ENCODE measurements around the gene PLB1. TPM values are rescaled to one million over a fixed set of nuclear protein-coding genes. Genes with fewer than 3 reads are reported as not detected.

The PLB1 gene
- total and polyA plus RNA-seq, 2 experiments from 2014 or later = 0.06 to 0.21 TPM

GRCh38 chr2:28534817-28535216, 39.0 kb downstream of the PLB1 start:
- DNase-seq (ENCODE audit: low spot score) (no peak), ATAC-seq (no peak)
- Histone ChIP-seq H3K9me2 (ENCODE audit: insufficient read depth) (no peaks in the 10 kb centered on the region), H3F3A (replicated peaks; ENCODE audit: low read depth) (no peaks in the 10 kb centered on the region), H3K4me2 (no peak overlapping the region), H3K27me3 (ENCODE audit: insufficient read depth) (no peaks in the 10 kb centered on the region), H2AFZ (no peak overlapping the region), H3K4me3 (no peak overlapping the region), H3K79me2 (replicated peaks; ENCODE audit: insufficient read depth) (no peaks in the 10 kb centered on the region), H3K36me3 (ENCODE audit: insufficient read depth) (no peaks in the 10 kb centered on the region), H4K20me1 (replicated peaks; ENCODE audit: insufficient read depth) (no peaks in the 10 kb centered on the region), H3K4me1 (ENCODE audit: insufficient read depth) (no peaks in the 10 kb centered on the region), H3K27ac (ENCODE audit: low read depth) (no peak overlapping the region)
- no peaks in the 10 kb centered on the region for H3K36me3 Mint-ChIP-seq (ENCODE audit: low read depth)
- H3K4me1 Mint-ChIP-seq = no peaks in the 10 kb centered on the region
- H3K4me3 Mint-ChIP-seq = no peak overlapping the region
- peaks cover 2% of the 10 kb centered on the region for H3K27me3 Mint-ChIP-seq (ENCODE audit: insufficient read depth, low read depth, poor library complexity)
- H3K9me3 Mint-ChIP-seq = no peaks in the 10 kb centered on the region
- H3K27ac Mint-ChIP-seq = no peak overlapping the region
- TF ChIP-seq, protein P1, sequence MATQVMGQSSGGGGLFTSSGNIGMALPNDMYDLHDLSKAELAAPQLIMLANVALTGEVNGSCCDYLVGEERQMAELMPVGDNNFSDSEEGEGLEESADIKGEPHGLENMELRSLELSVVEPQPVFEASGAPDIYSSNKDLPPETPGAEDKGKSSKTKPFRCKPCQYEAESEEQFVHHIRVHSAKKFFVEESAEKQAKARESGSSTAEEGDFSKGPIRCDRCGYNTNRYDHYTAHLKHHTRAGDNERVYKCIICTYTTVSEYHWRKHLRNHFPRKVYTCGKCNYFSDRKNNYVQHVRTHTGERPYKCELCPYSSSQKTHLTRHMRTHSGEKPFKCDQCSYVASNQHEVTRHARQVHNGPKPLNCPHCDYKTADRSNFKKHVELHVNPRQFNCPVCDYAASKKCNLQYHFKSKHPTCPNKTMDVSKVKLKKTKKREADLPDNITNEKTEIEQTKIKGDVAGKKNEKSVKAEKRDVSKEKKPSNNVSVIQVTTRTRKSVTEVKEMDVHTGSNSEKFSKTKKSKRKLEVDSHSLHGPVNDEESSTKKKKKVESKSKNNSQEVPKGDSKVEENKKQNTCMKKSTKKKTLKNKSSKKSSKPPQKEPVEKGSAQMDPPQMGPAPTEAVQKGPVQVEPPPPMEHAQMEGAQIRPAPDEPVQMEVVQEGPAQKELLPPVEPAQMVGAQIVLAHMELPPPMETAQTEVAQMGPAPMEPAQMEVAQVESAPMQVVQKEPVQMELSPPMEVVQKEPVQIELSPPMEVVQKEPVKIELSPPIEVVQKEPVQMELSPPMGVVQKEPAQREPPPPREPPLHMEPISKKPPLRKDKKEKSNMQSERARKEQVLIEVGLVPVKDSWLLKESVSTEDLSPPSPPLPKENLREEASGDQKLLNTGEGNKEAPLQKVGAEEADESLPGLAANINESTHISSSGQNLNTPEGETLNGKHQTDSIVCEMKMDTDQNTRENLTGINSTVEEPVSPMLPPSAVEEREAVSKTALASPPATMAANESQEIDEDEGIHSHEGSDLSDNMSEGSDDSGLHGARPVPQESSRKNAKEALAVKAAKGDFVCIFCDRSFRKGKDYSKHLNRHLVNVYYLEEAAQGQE (IDR thresholded peaks at IDR 0.05; ENCODE audit: unreplicated experiment) = no peak
- TF ChIP-seq POLR2AphosphoS5 (IDR thresholded peaks at IDR 0.05; ENCODE audit: low read depth) (no peak), ZNF331 (CRISPR knock-in tag; IDR thresholded peaks at IDR 0.05; ENCODE audit: low read depth) (no peak), CTCF (conservative IDR thresholded peaks at IDR 0.05; ENCODE audit: low read depth in 2 of 2) (no peak), ETS1 (IDR thresholded peaks at IDR 0.05) (no peak), JUNB (IDR thresholded peaks at IDR 0.05; ENCODE audit: unreplicated experiment) (no peak), CREB1 (CRISPR knock-in tag; IDR thresholded peaks at IDR 0.05; ENCODE audit: low read depth) (no peak), EZH2 (IDR thresholded peaks at IDR 0.05; ENCODE audit: low read depth, unreplicated experiment) (no peak), ZNF114 (CRISPR knock-in tag; IDR thresholded peaks at IDR 0.05) (no peak), STAT1 (IDR thresholded peaks at IDR 0.05; ENCODE audit: unreplicated experiment) (no peak), ZNF462 (CRISPR knock-in tag; IDR thresholded peaks at IDR 0.05) (no peak), NANOG (IDR thresholded peaks at IDR 0.05; ENCODE audit: borderline replicate concordance) (no peak), EZH2phosphoT487 (IDR thresholded peaks at IDR 0.05; ENCODE audit: unreplicated experiment) (no peak)
